ENCODE measurements around the gene RERE. TPM values are rescaled to one million over a fixed set of nuclear protein-coding genes. Genes with fewer than 3 reads are reported as not detected.

RERE gene
- total RNA-seq, 1 donor from 2014 or later = 139 TPM

- Mint-ChIP-seq H3K9me3 (no peaks in the 10 kb centered on the region), H3K27me3 (ENCODE audit: low read depth) (peaks cover 32% of the 10 kb centered on the region), H3K27ac (no peak overlapping the region), H3K36me3 (ENCODE audit: low read depth) (no peaks in the 10 kb centered on the region), H3K4me3 (ENCODE audit: low read depth) (no peak overlapping the region), H3K4me1 (ENCODE audit: low read depth) (peaks cover 12% of the 10 kb centered on the region)
- intact Hi-C loops (cut with micrococcal nuclease) = no loop called here
- DNase-seq (ENCODE audit: low spot score) = no peak
These were observed 502.8 kb downstream of the RERE start for GRCh38 chr1:8314346-8315280.

DNA sequence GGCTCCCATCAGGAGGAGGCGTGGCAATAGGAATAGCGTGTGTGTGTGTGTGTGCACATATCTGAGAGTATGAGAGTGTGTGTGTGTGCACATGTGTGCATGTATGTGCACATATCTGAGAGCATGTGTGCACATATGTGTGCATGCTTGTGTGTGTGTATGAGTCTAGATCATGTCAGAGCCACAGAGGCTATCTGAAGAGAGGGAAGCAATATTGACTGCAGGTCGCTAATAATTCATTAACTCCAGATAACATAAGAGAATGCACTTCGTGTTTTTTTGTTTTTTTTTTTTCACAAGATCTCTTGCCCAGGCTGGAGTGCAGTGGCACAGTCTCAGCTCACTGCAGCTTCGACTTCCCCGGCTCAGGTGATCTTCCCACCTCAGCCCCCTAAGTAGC, 504.2 kb downstream of the RERE start:
- no peaks in the 10 kb centered on the region for H3K36me3 Mint-ChIP-seq (ENCODE audit: low read depth)
- no peaks in the 10 kb centered on the region for H3K9me3 Mint-ChIP-seq
- H3K27me3 Mint-ChIP-seq (ENCODE audit: low read depth) = peaks cover 29% of the 10 kb centered on the region
- peaks cover 8% of the 10 kb centered on the region for H3K4me1 Mint-ChIP-seq (ENCODE audit: low read depth)
- DNase-seq (ENCODE audit: low spot score) = no peak
- H3K27ac Mint-ChIP-seq = no peak overlapping the region
- no peak overlapping the region for H3K4me3 Mint-ChIP-seq (ENCODE audit: low read depth)
- intact Hi-C loops (cut with micrococcal nuclease) = no loop called here

GRCh38 chr1:8312235-8313218, 504.9 kb downstream of the RERE start:
- Mint-ChIP-seq H3K4me1 (ENCODE audit: low read depth) (peaks cover 7% of the 10 kb centered on the region), H3K27ac (no peak overlapping the region), H3K27me3 (ENCODE audit: low read depth) (peaks cover 32% of the 10 kb centered on the region), H3K4me3 (ENCODE audit: low read depth) (no peak overlapping the region), H3K36me3 (ENCODE audit: low read depth) (no peaks in the 10 kb centered on the region), H3K9me3 (no peaks in the 10 kb centered on the region)
- intact Hi-C loops (cut with micrococcal nuclease) = no loop called here
- DNase-seq (ENCODE audit: low spot score) = no peak

DNA sequence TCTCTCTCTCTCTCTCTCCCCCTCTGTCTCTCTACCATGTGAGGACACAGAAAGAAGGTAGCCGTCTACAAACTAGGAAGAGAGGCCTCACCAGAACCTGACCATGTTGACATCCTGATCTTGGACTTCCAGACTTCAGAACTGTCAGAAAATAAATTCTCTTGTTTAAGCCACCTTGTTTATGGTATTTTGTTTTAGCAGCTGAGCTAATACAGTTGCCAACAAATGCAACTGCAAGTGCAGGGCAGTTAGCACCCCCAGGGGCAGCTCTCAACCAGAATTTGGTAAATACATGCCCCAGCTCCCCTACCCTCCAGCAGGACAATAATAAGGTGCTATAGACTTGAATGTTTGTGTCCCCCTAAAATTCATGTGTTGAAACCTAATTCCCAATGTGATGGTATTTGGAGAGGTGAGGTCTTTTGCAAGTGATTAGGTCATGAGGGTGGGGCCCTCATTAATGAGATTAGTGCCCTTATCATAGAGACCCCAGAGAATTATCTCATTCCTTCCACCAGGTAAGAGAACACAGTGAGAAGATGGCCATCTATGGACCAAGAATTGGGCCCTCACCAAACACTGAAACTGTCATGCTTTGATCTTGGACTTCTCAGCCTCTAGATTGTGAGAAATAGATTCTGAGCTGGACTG, 506.2 kb downstream of the RERE start:
- DNase-seq (ENCODE audit: low spot score) = no peak
- H3K4me1 Mint-ChIP-seq (ENCODE audit: low read depth) = peaks cover 6% of the 10 kb centered on the region
- no peak overlapping the region for H3K27ac Mint-ChIP-seq
- no peak overlapping the region for H3K4me3 Mint-ChIP-seq (ENCODE audit: low read depth)
- intact Hi-C loops (cut with micrococcal nuclease) = no loop called here
- H3K36me3 Mint-ChIP-seq (ENCODE audit: low read depth) = no peaks in the 10 kb centered on the region
- no peaks in the 10 kb centered on the region for H3K9me3 Mint-ChIP-seq
- H3K27me3 Mint-ChIP-seq (ENCODE audit: low read depth) = peaks cover 25% of the 10 kb centered on the region

DNA sequence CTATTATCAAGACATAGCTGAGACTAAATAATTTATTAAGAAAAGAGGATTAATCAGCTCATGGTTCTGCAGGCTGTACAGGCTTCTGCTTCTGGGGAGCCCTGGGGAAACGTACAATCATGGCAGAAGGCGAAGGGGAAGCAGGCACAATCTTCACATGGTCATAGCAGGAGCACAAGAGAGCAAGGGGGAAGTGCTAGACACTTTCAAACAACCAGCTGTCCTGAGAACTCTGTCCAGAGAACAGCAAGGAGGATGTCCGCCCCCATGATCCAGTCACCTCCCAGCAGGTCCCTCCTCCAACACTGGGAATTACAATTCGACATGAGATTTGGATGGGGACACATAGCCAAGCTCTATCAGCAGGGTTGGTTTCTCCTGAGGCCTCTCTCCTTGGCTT, 509.8 kb downstream of the RERE start:
- Mint-ChIP-seq H3K27ac (no peak overlapping the region), H3K4me3 (ENCODE audit: low read depth) (no peak overlapping the region), H3K4me1 (ENCODE audit: low read depth) (no peaks in the 10 kb centered on the region), H3K9me3 (no peaks in the 10 kb centered on the region), H3K27me3 (ENCODE audit: low read depth) (peaks cover 16% of the 10 kb centered on the region), H3K36me3 (ENCODE audit: low read depth) (no peaks in the 10 kb centered on the region)
- DNase-seq (ENCODE audit: low spot score) = no peak
- intact Hi-C loops (cut with micrococcal nuclease) = no loop called here

GRCh38 chr1:8303876-8304275, 513.6 kb downstream of the RERE start:
- DNase-seq (ENCODE audit: low spot score) = no peak
- no peaks in the 10 kb centered on the region for H3K36me3 Mint-ChIP-seq (ENCODE audit: low read depth)
- H3K9me3 Mint-ChIP-seq = no peaks in the 10 kb centered on the region
- H3K27me3 Mint-ChIP-seq (ENCODE audit: low read depth) = peaks cover 11% of the 10 kb centered on the region
- intact Hi-C loops (cut with micrococcal nuclease) = no loop called here
- H3K4me1 Mint-ChIP-seq (ENCODE audit: low read depth) = no peaks in the 10 kb centered on the region
- H3K4me3 Mint-ChIP-seq (ENCODE audit: low read depth) = no peak overlapping the region
- no peak overlapping the region for H3K27ac Mint-ChIP-seq

GRCh38 chr1:8303141-8303540, 514.3 kb downstream of the RERE start:
- Mint-ChIP-seq H3K27ac (no peak overlapping the region), H3K36me3 (ENCODE audit: low read depth) (no peaks in the 10 kb centered on the region), H3K27me3 (ENCODE audit: low read depth) (peaks cover 11% of the 10 kb centered on the region), H3K4me3 (ENCODE audit: low read depth) (no peak overlapping the region), H3K9me3 (no peaks in the 10 kb centered on the region), H3K4me1 (ENCODE audit: low read depth) (no peaks in the 10 kb centered on the region)
- no peak for DNase-seq (ENCODE audit: low spot score)
- intact Hi-C loops (cut with micrococcal nuclease) = no loop called here

Other genes with a start within 250 kb of the RERE start
- 3,630 and 3,637 TPM in 2 replicates for gene ENO1, start 61.0 kb upstream of the RERE start, total RNA-seq
- 0.37 and 0.41 TPM in 2 replicates for gene CA6, start 128.2 kb upstream of the RERE start, total RNA-seq
- gene SLC2A7, start 208.8 kb upstream of the RERE start, total RNA-seq = not detected in 2 replicates

All from activated T-helper 2 cell treated with anti-CD3 and anti-CD28 coated beads, Interferon-gamma antibody, Interleukin-2, Interleukin-4, amounts not matched to agents 10 μg/mL and 5 μg/mL and 100 μg/mL, durations not matched to agents 14 hours and 24 hours and 36 hours (primary cell).